Sigmoid colon (tissue), 4 donors: ENCODE results near the gene NDUFA7.

ENCODE experiments used
- EP300 ChIP-seq, 4 donors: sonication (generic); formaldehyde crosslinking; IDR thresholded peaks; one replicate each; pipeline ENCODE4 v1.6.1; 2017; ENCODE audit warnings: antibody characterized with exemption in 4 of 4
- POLR2A ChIP-seq, 2 donors: fragments of 450-650 bp; IDR thresholded peaks; one replicate each; pipeline ENCODE4 v1.6.1; 2016; ENCODE audit warnings: antibody characterized with exemption in 2 of 2, mild to moderate bottlenecking in 2 of 2, moderate library complexity in 2 of 2
- POLR2AphosphoS5 ChIP-seq, 4 donors: sonication (generic); formaldehyde crosslinking; IDR thresholded peaks; one replicate each; pipeline ENCODE4 v1.6.1; 2017; ENCODE audit warnings: antibody characterized with exemption in 4 of 4
- TF ChIP-seq, protein P1 (sequence below), 4 experiments: fragments of 450-650 bp in 3 of 4; fragments of 200-600 bp in 1 of 4; IDR thresholded peaks; one replicate each; pipeline ENCODE4 v1.5.1; 2016 to 2019; ENCODE audit warnings: antibody characterized with exemption in 4 of 4, mild to moderate bottlenecking in 3 of 4, moderate library complexity in 2 of 4

DNA sequence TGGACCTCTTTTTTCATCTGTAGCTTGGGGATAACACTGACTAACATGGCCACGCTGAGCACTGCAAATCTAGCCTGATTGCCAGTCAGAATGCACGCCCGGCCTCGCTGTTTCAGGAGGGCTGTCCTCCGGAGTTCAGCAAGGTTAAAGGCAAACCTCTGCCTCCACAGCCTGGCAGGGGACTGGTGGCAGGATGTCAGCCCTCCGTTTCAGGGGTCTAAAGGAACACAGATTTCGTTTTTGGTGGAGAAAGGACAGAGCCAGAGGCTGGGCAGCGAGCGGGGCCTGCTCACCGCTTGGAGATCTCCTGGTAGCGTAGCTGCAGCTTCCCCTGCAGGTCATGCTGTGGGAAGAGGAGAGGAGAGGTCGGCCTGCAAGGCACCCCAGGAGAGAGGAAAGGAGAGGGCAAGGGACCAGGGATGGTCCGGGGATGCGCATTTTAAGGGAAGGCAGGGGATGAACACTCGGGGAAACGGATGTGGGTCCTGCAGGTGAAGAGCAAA, 560 bp downstream of the NDUFA7 start:
- TF ChIP-seq, protein P1, sequence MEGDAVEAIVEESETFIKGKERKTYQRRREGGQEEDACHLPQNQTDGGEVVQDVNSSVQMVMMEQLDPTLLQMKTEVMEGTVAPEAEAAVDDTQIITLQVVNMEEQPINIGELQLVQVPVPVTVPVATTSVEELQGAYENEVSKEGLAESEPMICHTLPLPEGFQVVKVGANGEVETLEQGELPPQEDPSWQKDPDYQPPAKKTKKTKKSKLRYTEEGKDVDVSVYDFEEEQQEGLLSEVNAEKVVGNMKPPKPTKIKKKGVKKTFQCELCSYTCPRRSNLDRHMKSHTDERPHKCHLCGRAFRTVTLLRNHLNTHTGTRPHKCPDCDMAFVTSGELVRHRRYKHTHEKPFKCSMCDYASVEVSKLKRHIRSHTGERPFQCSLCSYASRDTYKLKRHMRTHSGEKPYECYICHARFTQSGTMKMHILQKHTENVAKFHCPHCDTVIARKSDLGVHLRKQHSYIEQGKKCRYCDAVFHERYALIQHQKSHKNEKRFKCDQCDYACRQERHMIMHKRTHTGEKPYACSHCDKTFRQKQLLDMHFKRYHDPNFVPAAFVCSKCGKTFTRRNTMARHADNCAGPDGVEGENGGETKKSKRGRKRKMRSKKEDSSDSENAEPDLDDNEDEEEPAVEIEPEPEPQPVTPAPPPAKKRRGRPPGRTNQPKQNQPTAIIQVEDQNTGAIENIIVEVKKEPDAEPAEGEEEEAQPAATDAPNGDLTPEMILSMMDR (IDR thresholded peaks at IDR 0.05): no peak
- TF ChIP-seq POLR2A (IDR thresholded peaks at IDR 0.05): no peak
- TF ChIP-seq POLR2AphosphoS5 (IDR thresholded peaks at IDR 0.05): no peak
- no peak for TF ChIP-seq EP300 (IDR thresholded peaks at IDR 0.05)
